Cardiac fibroblast (primary cell): ENCODE measurements around the gene RFPL3.

Experiments used
- DNase-seq, 2 donors: peaks; one replicate each; pipeline versions ENCODE4 v3.0.0 to v3.0.0-alpha.2; 2010; ENCODE audit warnings: low read depth in 2 of 2
- H3K4me3 ChIP-seq, 2 donors: replicated peaks in 1 of 2; 1 replicate in 1 of 2; 2 replicates in 1 of 2; pipeline ENCODE4 v1.5.1; 2011; ENCODE audit warnings: low read depth in 2 of 2, low read length in 2 of 2, mild to moderate bottlenecking in 2 of 2, moderate library complexity in 1 of 2
- CTCF ChIP-seq: IDR thresholded peaks from one replicate; pipeline ENCODE4 v1.5.1; 2011; ENCODE audit warnings: low read depth, mild to moderate bottlenecking, low read length, inconsistent platforms

Gene RFPL3

GRCh38 chr22:32313532-32313931 is 44.1 kb upstream of the RFPL3 start:
- DNase-seq, result no peak
- no peak for TF ChIP-seq CTCF
- no peak overlapping the region for H3K4me3 ChIP-seq

- DNase-seq, result no peak
- TF ChIP-seq CTCF, result no peak
- no peak overlapping the region for H3K4me3 ChIP-seq
Measured at GRCh38 chr22:32317524-32317923, 40.1 kb upstream of the RFPL3 start.

GRCh38 chr22:32318361-32318760 is 39.3 kb upstream of the RFPL3 start:
- H3K4me3 ChIP-seq, result no peak overlapping the region
- no peak for TF ChIP-seq CTCF
- DNase-seq, result no peak

GRCh38 chr22:32319861-32320406 is 37.7 kb upstream of the RFPL3 start:
- no peak for TF ChIP-seq CTCF
- H3K4me3 ChIP-seq, result no peak overlapping the region
- no peak for DNase-seq

GRCh38 chr22:32322986-32323385 is 34.7 kb upstream of the RFPL3 start:
- H3K4me3 ChIP-seq, result no peak overlapping the region
- TF ChIP-seq CTCF, result no peak
- no peak for DNase-seq

- TF ChIP-seq CTCF, result no peak
- no peak for DNase-seq
- no peak overlapping the region for H3K4me3 ChIP-seq
Measured at GRCh38 chr22:32323513-32324164, 34.0 kb upstream of the RFPL3 start.
